Measurements from ENCODE around the gene CTSH.

CTSH gene

DNA sequence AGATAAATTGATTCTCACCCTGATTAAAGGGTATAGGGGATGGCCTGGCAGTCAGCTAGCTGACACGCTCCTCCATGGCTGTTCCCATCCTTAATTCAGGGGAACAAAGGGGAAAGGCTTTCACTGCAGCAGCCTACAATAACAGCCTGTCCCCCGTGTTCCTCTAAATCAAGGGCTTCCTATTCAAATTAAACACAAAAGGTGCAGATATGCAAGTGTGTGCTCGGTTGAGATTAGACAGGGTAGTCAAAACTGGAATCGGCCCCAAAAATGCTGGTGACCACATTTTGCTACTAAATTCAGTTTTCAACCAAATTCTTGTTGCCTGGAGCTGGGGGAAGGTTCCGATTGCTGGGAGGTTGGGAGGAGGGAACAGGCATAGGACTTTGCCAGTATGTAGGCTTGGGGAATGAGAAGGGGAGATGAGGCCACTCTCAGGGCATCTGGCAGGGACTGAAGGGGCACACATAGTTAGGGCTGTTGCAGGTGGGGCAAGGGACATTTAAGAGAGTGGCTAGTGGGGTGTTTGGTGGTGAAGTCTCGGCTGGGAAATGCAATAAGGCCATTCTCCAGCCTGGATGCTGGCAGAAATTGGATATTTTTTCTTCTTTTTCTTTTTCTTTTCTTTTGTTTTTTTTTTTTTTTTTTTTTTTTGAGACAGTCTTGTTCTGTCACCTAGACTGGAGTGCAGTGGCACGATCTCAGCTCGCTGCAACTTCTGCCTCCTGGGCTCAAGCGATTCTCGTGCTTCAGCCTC is 32.9 kb upstream of the CTSH start:
- no peak for DNase-seq (ENCODE audit: low spot score)

DNA sequence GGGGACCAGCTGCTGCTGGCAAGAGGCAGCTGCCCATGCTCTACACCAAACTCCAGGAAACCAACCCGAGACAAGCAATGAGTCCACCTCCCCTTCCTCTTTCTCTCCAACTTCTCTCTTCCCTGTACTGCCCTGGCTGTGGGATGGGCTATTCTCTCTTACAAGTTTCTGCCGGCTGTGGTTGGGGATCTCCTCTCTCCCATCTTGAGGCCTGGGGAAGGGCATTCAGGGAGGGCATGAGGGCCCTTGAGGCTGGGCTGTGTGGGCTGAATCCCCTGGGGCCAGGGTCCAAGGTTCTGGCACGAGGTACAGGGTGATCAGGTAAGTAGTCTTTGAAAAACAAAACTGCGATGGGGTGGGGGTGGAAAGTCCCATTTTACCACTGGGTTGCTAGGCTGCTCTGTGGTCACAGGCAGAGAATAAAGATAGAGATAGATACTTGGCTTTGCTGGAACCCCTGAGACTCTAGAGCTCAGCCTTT is 32.3 kb upstream of the CTSH start:
- DNase-seq (ENCODE audit: low spot score): no peak

- DNase-seq (ENCODE audit: low spot score): no peak
Measured at GRCh38 chr15:78976691-78977090, 31.8 kb upstream of the CTSH start.

- no peak for DNase-seq (ENCODE audit: low spot score)
Measured at GRCh38 chr15:78974272-78974918, 29.5 kb upstream of the CTSH start.

DNA sequence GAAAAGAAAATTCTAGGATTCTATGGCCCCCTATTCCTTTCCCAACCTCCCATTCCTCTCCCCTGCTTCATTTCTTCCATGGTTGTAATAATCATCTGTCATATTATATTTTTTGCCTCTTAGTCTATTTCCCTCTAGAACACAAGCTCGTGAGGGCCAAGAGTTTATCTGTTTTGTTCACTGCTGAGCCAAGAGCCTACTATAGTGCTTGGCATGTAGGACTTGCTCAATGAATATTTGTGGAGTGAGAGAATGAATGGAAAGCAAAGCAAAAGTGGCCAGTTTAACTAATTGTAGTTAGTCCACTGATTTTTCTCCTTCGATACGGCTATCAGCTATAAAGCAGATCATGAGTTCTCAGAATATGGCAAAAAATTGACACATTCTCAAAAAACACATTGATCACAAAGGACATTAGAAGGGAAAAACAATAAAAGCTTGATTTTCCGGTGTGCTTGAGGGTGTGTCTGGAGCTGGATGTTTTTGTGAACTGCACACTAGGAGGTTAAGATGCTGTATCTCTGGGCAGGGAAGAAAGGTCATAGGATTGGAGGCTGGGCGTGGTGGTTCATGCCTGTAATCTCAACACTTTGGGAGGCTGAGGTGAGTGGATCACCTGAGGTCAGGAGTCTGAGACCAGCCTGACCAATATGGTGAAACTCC is 25.0 kb upstream of the CTSH start:
- no peak for DNase-seq (ENCODE audit: low spot score)

DNA sequence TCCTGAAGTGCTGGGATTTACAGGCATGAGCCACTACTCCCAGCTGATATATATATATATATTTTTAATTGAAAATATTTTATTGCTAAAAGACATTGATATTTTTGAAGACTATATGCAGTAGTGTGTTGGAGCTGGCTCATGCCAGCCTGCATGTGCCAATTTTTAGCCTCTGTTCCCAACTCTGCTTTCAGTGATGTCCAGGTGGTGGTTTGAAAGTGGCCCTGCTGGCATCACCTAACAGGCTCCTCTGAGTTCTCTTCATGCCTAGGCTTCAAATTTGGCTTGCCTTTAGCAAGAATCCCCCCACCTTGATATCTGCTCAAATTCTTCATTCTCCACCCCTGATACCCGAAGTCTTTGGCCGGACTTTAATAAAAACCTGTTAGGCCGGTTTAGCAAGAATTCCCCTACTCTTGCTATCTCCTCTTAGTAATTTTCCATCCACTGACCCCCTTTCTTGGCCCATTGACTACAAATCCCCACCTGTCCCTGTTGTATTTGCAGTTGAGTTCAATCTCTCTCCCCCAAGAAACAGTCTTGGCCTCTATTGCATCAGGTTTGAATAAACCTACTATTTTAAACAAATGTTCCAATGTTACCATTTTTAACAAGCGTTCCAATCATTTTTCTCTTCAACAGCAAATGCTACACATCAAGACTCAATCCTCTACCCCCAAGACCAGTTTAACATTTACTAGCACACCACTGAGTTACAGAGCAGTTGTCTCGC is 23.9 kb upstream of the CTSH start:
- DNase-seq (ENCODE audit: low spot score): no peak

- DNase-seq (ENCODE audit: low spot score): no peak
Measured at GRCh38 chr15:78968114-78968513, 23.3 kb upstream of the CTSH start.

DNA sequence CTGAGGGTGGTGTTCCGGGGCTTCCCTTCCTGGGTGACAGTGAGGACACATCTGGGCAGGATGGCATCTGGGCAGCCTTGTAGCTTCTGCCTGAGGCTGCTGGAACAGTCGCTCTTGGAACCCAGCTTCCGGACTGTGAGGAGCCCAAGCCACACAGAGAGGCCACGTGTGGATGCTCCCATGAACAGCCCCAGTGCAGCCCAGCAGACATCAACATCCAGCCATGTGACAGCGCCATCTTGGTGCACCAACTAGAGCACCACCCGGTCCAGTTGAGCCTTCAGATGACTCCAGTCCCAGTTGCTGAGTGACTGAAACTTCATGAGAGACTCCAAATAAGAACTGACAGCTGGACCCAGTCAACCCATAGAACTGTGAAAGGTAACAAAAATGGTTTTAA is 15.5 kb upstream of the CTSH start:
- DNase-seq (ENCODE audit: low spot score): no peak

- DNase-seq (ENCODE audit: low spot score): no peak
Measured at GRCh38 chr15:78959360-78959759, 14.5 kb upstream of the CTSH start.

- DNase-seq (ENCODE audit: low spot score): no peak
Measured at GRCh38 chr15:78957416-78958093, 12.7 kb upstream of the CTSH start.

DNA sequence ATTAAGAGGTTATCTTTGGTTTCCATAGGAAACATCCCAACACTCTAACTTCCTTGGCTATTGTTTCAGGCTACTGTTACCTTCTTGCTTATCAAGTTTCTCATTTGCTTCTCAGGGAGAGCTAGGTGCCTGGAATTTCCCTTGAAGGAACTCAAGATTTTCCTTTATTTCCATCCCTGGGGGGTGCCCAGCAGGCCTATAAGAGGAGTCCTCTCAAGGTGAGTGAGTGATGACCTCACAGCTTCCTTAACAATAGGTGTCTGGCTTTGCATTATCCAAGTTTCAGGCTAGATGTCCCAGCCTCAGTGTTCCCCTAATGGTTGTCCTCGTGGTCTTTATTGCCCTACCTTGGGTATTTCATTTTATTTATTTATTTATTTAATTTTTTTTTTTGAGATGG is 12.1 kb upstream of the CTSH start:
- DNase-seq (ENCODE audit: low spot score): no peak

- DNase-seq (ENCODE audit: low spot score): no peak
Measured at GRCh38 chr15:78955355-78955754, 10.5 kb upstream of the CTSH start.

DNA sequence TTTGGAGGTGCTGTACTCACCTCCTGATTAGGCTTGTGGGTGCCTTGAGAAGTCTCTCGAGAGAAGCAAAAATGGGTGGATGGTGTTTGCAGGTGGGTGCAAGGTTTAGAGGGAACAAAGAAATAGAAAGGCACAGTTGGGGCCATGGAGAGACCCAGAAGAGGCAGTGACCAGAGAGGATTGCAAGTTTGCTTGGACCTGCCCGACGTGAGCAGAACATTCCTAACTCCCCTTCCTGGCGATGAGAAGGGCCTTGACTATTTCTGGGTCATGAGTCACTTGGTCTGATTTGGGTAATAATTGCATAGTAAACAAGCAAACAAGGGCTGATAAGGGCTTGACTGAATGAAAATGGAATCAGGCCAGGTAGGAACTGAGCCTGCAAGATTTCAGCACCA is 7.0 kb upstream of the CTSH start:
- no peak for DNase-seq (ENCODE audit: low spot score)

DNA sequence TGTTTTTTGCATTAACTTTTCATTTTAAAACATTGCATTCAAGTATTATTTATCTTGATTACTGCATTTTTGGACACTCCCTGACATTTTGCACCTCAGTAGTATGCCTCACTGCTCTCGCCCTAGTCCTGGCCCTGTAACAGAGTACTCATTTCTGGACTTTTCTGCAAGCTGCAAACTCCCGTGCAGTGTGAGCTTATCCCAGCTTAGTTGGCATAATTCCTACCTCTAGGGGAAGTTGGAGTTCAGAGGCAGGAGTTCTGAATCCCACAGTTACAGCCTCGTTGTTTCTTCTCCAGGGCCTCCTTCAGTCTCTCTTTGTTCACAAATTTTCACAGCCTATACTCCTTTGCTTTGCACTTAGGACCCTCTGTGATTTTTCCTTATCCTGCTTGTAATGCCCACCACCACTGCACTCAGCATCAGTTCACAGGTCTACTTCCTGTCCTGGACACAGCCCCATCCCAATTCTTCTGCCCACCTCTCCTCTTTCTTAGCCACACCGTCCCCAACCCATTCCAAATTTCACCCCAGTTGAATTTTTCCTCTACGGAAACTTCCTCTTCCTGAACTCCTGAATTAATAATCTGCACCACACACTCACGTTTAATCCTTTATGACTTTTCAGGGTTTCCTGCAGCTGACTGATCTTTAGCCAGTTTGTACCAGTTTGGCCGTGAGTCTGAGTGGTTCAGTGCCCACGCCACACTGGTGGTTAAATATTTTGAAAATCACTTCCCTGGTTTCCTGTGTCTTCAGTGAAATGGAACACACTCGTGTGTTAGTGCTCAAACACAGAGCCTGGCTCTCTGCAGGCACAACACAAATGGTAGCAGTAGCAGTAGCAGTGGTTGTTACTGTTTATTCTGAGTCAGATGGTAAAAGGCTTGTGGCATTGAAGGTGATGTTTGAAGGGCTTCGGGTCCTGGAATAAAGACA is 6.3 kb upstream of the CTSH start:
- no peak for DNase-seq (ENCODE audit: low spot score)

GRCh38 chr15:78950343-78950742 is 5.5 kb upstream of the CTSH start:
- DNase-seq (ENCODE audit: low spot score): no peak

DNA sequence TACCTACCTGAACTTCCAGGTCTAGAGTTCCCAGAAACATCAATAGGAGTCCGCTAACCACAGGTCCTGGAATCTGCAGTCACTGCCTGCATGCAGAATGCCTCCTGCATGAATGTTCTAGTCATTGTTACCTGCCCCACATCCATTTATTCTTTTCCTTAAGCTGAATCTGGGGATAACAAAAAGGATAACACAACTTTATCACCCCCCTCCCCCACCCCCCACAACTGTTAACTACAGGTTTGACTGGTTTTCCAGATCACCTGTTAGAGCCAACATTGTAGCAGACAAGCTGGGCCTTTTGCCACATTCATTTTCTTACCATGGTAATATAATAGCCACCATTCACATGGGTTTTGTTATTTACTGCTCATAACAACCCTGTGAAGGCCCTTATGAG is 4.6 kb upstream of the CTSH start:
- DNase-seq (ENCODE audit: low spot score): no peak

GRCh38 chr15:78947506-78947905 is 2.7 kb upstream of the CTSH start:
- DNase-seq (ENCODE audit: low spot score): no peak

GRCh38 chr15:78946493-78946892 is 1.6 kb upstream of the CTSH start:
- DNase-seq (ENCODE audit: low spot score): no peak

DNA sequence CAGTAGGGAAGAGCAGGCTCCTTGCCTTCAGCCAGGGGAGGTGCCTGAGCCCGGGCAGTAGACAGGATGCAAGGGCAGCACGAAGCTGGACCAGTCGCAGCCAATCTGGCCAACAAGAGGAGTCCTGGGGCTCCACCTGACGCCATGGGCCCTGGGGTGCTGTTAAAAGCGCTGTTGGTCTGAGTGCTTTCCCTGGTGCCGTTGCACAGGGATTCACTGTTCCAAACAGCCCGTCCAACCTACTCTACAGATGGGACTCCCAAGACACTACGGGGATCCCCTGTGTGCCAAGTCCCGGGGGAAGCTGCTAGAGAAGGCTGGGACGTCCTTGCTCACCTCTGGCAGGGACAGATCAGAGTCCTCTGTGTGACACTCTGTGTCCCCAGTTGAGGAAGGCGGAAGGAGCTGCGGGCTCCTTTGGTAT is 632 bp downstream of the CTSH start:
- DNase-seq (ENCODE audit: low spot score): no peak

- no peak for DNase-seq (ENCODE audit: low spot score)
Measured at GRCh38 chr15:78943692-78944091, 1.2 kb downstream of the CTSH start.

- DNase-seq (ENCODE audit: low spot score): no peak
Measured at GRCh38 chr15:78942741-78943140, 2.1 kb downstream of the CTSH start.

All from left forelimb (tissue), 1 donor.